Measurements from ENCODE around the gene SIL1. TPM values are rescaled to one million over a fixed set of nuclear protein-coding genes. Genes with fewer than 3 reads are reported as not detected.
"Not testable (repeated sequence)": the region's sequence is repeated elsewhere in the genome, so short reads cannot be mapped to it uniquely, and the experiment has no call there.

The SIL1 gene
- total RNA-seq, 2 experiments from 2014 or later = 27.2 to 30.3 TPM

- POLR2A ChIA-PET = no interaction called here
- intact Hi-C loops (cut with micrococcal nuclease) = no loop called here
- Mint-ChIP-seq H3K27ac (no peak overlapping the region), H3K36me3 (peaks cover 2% of the 10 kb centered on the region), H3K27me3 (no peaks in the 10 kb centered on the region), H3K4me1 (ENCODE audit: low read depth) (peaks cover 8% of the 10 kb centered on the region), H3K4me3 (no peak overlapping the region), H3K9me3 (no peaks in the 10 kb centered on the region)
- CTCF ChIA-PET = no interaction called here
- DNase-seq = no peak
These were observed 16.8 kb downstream of the SIL1 start for GRCh38 chr5:139181322-139181730.

GRCh38 chr5:139180850-139181249 is 17.3 kb downstream of the SIL1 start:
- Mint-ChIP-seq H3K9me3 (no peaks in the 10 kb centered on the region), H3K27ac (no peak overlapping the region), H3K4me1 (ENCODE audit: low read depth) (peaks cover 8% of the 10 kb centered on the region), H3K4me3 (no peak overlapping the region), H3K27me3 (no peaks in the 10 kb centered on the region), H3K36me3 (peaks cover 2% of the 10 kb centered on the region)
- intact Hi-C loops (cut with micrococcal nuclease) = no loop called here
- POLR2A ChIA-PET = no interaction called here
- DNase-seq = no peak
- CTCF ChIA-PET = no interaction called here

GRCh38 chr5:139179778-139180513 is 18.2 kb downstream of the SIL1 start:
- intact Hi-C loops (cut with micrococcal nuclease); CTCF ChIA-PET; H3K4me1 Mint-ChIP-seq (ENCODE audit: low read depth): not testable (repeated sequence)

GRCh38 chr5:139178935-139179334 is 19.2 kb downstream of the SIL1 start:
- CTCF ChIA-PET = interaction anchor here (0.6 to 0.7 kb wide), 2 partner anchors 16 to 119 kb away, joined by 3 to 5 read pairs; no protein-coding TSS in a partner anchor
- no peaks in the 10 kb centered on the region for H3K9me3 Mint-ChIP-seq
- H3K27me3 Mint-ChIP-seq = no peaks in the 10 kb centered on the region
- peaks cover 2% of the 10 kb centered on the region for H3K36me3 Mint-ChIP-seq
- intact Hi-C loops (cut with micrococcal nuclease) = no loop called here
- POLR2A ChIA-PET = interaction anchor here (1.1 kb wide), 1 partner anchor 9 kb away, joined by 3 read pairs; no protein-coding TSS in a partner anchor
- no peak for DNase-seq
- H3K27ac Mint-ChIP-seq = no peak overlapping the region
- H3K4me3 Mint-ChIP-seq = no peak overlapping the region
- peaks cover 8% of the 10 kb centered on the region for H3K4me1 Mint-ChIP-seq (ENCODE audit: low read depth)

More at GRCh38 chr5:139179778-139180513, 18.2 kb downstream of the SIL1 start:
- H3K4me3 Mint-ChIP-seq, H3K27me3 Mint-ChIP-seq, DNase-seq, H3K9me3 Mint-ChIP-seq, H3K27ac Mint-ChIP-seq, H3K36me3 Mint-ChIP-seq: not testable (repeated sequence)
- POLR2A ChIA-PET = interaction anchor here (1.1 kb wide), 1 partner anchor 8 kb away, joined by 3 read pairs; no protein-coding TSS in a partner anchor

- Mint-ChIP-seq H3K36me3 (peaks cover 2% of the 10 kb centered on the region), H3K27me3 (no peaks in the 10 kb centered on the region), H3K9me3 (no peaks in the 10 kb centered on the region), H3K27ac (no peak overlapping the region), H3K4me3 (no peak overlapping the region), H3K4me1 (ENCODE audit: low read depth) (peaks cover 8% of the 10 kb centered on the region)
- no peak for DNase-seq
- intact Hi-C loops (cut with micrococcal nuclease) = no loop called here
- ChIA-PET CTCF (interaction anchor here (0.6 to 0.7 kb wide), 2 partner anchors 16 to 119 kb away, joined by 3 to 5 read pairs; no protein-coding TSS in a partner anchor), POLR2A (interaction anchor here (1.1 kb wide), 1 partner anchor 9 kb away, joined by 3 read pairs; no protein-coding TSS in a partner anchor)
These were observed 19.6 kb downstream of the SIL1 start for GRCh38 chr5:139178589-139178917.

GRCh38 chr5:139177809-139178588 is 20.2 kb downstream of the SIL1 start:
- ChIA-PET CTCF (no interaction called here), POLR2A (no interaction called here)
- no peak overlapping the region for H3K4me3 Mint-ChIP-seq
- peaks cover 8% of the 10 kb centered on the region for H3K4me1 Mint-ChIP-seq (ENCODE audit: low read depth)
- intact Hi-C loops (cut with micrococcal nuclease) = no loop called here
- no peaks in the 10 kb centered on the region for H3K27me3 Mint-ChIP-seq
- peaks cover 2% of the 10 kb centered on the region for H3K36me3 Mint-ChIP-seq
- no peak overlapping the region for H3K27ac Mint-ChIP-seq
- no peaks in the 10 kb centered on the region for H3K9me3 Mint-ChIP-seq
- DNase-seq = no peak

GRCh38 chr5:139177281-139177680 is 20.9 kb downstream of the SIL1 start:
- DNase-seq; H3K27ac Mint-ChIP-seq; CTCF ChIA-PET; H3K4me3 Mint-ChIP-seq; H3K27me3 Mint-ChIP-seq; H3K36me3 Mint-ChIP-seq; H3K9me3 Mint-ChIP-seq; intact Hi-C loops (cut with micrococcal nuclease); H3K4me1 Mint-ChIP-seq (ENCODE audit: low read depth): not testable (repeated sequence)
- POLR2A ChIA-PET = interaction anchor here (0.6 kb wide), 1 partner anchor 96 kb away, joined by 3 read pairs; no protein-coding TSS in a partner anchor

- DNase-seq; H3K27me3 Mint-ChIP-seq; H3K36me3 Mint-ChIP-seq; H3K4me3 Mint-ChIP-seq; H3K27ac Mint-ChIP-seq; intact Hi-C loops (cut with micrococcal nuclease); H3K4me1 Mint-ChIP-seq (ENCODE audit: low read depth); H3K9me3 Mint-ChIP-seq; POLR2A ChIA-PET: not testable (repeated sequence)
- CTCF ChIA-PET = interaction anchor here (0.6 kb wide), 1 partner anchor 39 kb away, joined by 3 read pairs; no protein-coding TSS in a partner anchor
These were observed 23.8 kb downstream of the SIL1 start for GRCh38 chr5:139174382-139174781.

- H3K36me3 Mint-ChIP-seq = peaks cover 9% of the 10 kb centered on the region
- H3K27ac Mint-ChIP-seq = no peak overlapping the region
These were observed 26.3 kb downstream of the SIL1 start for GRCh38 chr5:139171779-139172404.

GRCh38 chr5:139167952-139168720 is 30.0 kb downstream of the SIL1 start:
- POLR2A ChIA-PET = no interaction called here

More at GRCh38 chr5:139171779-139172404, 26.3 kb downstream of the SIL1 start:
- no peak for DNase-seq
- CTCF ChIA-PET = no interaction called here
- peaks cover 6% of the 10 kb centered on the region for H3K9me3 Mint-ChIP-seq
- no peaks in the 10 kb centered on the region for H3K4me1 Mint-ChIP-seq (ENCODE audit: low read depth)
- no peaks in the 10 kb centered on the region for H3K27me3 Mint-ChIP-seq
- intact Hi-C loops (cut with micrococcal nuclease) = no loop called here
- H3K4me3 Mint-ChIP-seq = no peak overlapping the region
- POLR2A ChIA-PET = no interaction called here

GRCh38 chr5:139167533-139167932 is 30.6 kb downstream of the SIL1 start:
- H3K4me1 Mint-ChIP-seq (ENCODE audit: low read depth) = no peaks in the 10 kb centered on the region
- no peak overlapping the region for H3K27ac Mint-ChIP-seq
- H3K4me3 Mint-ChIP-seq = no peak overlapping the region
- peaks cover 6% of the 10 kb centered on the region for H3K9me3 Mint-ChIP-seq
- H3K27me3 Mint-ChIP-seq = no peaks in the 10 kb centered on the region
- ChIA-PET POLR2A (no interaction called here), CTCF (no interaction called here)
- intact Hi-C loops (cut with micrococcal nuclease) = no loop called here
- DNase-seq = no peak
- H3K36me3 Mint-ChIP-seq = peaks cover 7% of the 10 kb centered on the region

More at GRCh38 chr5:139167952-139168720, 30.0 kb downstream of the SIL1 start:
- intact Hi-C loops (cut with micrococcal nuclease) = no loop called here
- no peak for DNase-seq
- Mint-ChIP-seq H3K27me3 (no peaks in the 10 kb centered on the region), H3K4me1 (ENCODE audit: low read depth) (no peaks in the 10 kb centered on the region), H3K36me3 (peaks cover 9% of the 10 kb centered on the region), H3K4me3 (no peak overlapping the region), H3K27ac (no peak overlapping the region), H3K9me3 (peaks cover 6% of the 10 kb centered on the region)
- CTCF ChIA-PET = no interaction called here

- H3K36me3 Mint-ChIP-seq = peaks cover 5% of the 10 kb centered on the region
- H3K4me3 Mint-ChIP-seq = no peak overlapping the region
- peaks cover 5% of the 10 kb centered on the region for H3K9me3 Mint-ChIP-seq
- intact Hi-C loops (cut with micrococcal nuclease) = no loop called here
- ChIA-PET CTCF (no interaction called here), POLR2A (no interaction called here)
- H3K27ac Mint-ChIP-seq = no peak overlapping the region
- H3K27me3 Mint-ChIP-seq = no peaks in the 10 kb centered on the region
- DNase-seq = no peak
- no peaks in the 10 kb centered on the region for H3K4me1 Mint-ChIP-seq (ENCODE audit: low read depth)
These were observed 31.1 kb downstream of the SIL1 start for GRCh38 chr5:139167063-139167462.

All from activated CD4-positive, alpha-beta memory T cell treated with anti-CD3 and anti-CD28 coated beads for 36 hours (primary cell).